GM21367 (cell line): Measurements from ENCODE around the gene LCP1.
"Not testable (repeated sequence)": the region's sequence is repeated elsewhere in the genome, so short reads cannot be mapped to it uniquely, and the experiment has no call there.

Experiments used
- ATAC-seq: cut with Tn5 transposase; IDR thresholded peaks from one replicate; pipeline ENCODE4 v1.9.1; 2021; ENCODE audit not compliant: unreplicated experiment

LCP1 gene

DNA sequence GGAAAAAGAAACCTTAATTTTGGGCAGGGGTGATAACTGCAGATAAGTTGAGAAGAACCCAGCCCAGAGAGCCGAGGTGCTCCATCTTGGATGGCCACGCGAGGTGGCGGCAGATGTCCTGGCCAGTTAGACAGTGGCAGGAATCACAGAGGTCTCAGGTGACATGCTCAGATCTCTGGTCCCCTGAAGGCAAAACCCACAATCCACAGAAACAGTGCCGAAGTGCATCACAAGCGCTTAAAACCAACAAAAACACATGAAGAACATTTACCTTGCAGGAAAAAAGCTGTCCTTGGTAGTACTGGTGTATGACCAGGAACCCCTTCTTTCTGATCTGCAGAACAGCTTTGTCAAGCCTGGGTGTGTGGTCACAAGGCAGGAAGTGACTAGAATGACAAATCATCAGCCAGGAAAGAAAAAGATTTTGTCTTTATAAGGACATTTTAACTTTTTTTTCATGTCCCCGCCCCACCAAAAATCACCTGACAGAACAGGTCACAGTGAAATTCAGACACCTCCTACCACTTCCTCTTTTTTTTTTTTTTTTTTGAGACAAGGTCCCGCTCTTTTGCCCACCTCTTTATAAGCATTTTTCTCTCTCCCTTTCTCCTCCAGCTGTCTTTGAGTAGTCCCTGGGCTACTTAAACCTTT is at the start of gene LCP1:
TSS of gene LCP1 (minus strand) at position 338 of the 651 bp plus-strand sequence. CDS start 22,515 bp downstream, outside the sequence.
- peak; percentile 60 for ATAC-seq

GRCh38 chr13:46229251-46229650 is 47.3 kb upstream of the LCP1 start:
- no peak for ATAC-seq

GRCh38 chr13:46220234-46220633 is 38.3 kb upstream of the LCP1 start:
- ATAC-seq: not testable (repeated sequence)

DNA sequence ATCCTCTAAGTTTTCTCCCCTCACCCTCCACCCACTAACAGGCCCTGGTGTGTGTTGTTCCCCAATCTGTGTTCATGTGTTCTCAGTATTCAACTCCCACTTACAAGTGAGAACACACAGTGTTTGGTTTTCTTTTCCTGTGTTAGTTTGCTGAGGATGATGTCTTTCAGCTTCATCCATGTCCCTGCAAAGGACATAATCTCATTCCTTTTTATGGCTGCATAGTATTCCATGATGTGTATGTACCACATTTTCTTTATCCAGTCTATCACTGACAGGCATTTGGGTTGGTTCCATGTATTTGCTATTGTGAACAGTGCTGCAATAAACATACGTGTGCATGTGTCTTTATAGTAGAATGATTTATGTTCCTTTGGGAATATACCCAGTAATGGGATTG is 32.8 kb upstream of the LCP1 start:
- not testable (repeated sequence) for ATAC-seq

DNA sequence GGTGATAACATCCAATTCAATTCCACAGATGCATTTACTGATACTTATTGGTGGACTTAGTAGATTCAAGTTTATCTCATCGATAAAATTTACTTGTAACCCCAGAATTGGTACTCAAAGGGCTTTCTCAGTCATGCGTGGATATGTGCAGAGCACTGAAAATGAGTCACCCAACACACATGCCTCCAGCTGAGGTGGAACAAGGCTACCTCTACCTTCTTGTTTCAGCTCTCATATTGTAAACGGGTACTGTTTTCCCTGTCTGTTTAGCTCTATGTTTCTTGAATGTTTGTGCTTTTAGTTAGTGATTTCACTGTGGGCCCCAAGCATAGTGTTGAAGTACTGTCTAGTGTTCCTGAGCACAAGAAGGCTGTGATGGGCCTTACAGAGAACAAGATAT is 31.3 kb upstream of the LCP1 start:
- no peak for ATAC-seq

- peak; percentile 87 for ATAC-seq
Measured at GRCh38 chr13:46211483-46212351, 29.7 kb upstream of the LCP1 start, which contains the start of gene LRRC63. TSS of gene LRRC63 (plus strand) at chr13:46211928. CDS start at chr13:46213035, 1,107 bp downstream.

DNA sequence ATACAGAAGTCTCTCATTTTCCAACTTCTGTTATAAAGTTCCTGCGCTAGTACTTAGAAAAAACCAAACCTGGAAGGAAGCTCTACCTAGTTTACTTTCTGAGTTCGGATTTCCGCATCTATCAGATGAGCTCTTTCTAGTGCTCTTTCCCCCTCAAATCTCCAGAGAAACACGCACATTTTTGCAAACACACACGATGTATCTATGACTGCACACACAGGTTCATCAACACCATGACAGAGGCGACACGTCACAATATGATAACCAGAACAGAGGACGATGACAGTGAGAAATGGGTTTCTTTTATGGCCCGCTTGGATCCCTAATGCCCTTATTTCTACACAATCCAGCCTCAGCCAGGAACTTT is 29.1 kb upstream of the LCP1 start:
- ATAC-seq: no peak

GRCh38 chr13:46210362-46211083 is 28.5 kb upstream of the LCP1 start:
- no peak for ATAC-seq

GRCh38 chr13:46207828-46208227 is 25.9 kb upstream of the LCP1 start:
- ATAC-seq: no peak

- ATAC-seq: no peak
Measured at GRCh38 chr13:46206143-46206542, 24.2 kb upstream of the LCP1 start.

DNA sequence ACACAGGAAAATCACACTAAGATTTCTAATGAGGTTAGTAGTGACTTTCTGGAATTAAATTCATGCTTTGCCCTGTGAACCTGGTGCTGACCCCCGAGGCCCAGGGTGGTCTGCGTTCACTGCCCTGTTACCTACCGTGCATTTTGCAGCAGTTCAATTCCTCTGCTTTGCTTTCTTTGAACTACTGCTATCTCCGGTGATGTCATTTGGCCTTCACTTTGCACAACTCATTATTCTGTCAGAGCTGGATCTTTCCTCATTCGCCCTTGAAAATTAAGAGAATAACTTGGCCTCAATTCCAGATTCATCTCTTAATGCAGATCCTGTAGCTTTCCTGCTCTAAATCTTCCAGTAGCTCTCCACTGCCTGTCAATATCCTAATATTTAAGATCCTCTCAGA is 21.0 kb upstream of the LCP1 start:
- no peak for ATAC-seq

GRCh38 chr13:46202188-46202795 is 20.3 kb upstream of the LCP1 start:
- ATAC-seq: peak; percentile 38

- no peak for ATAC-seq
Measured at GRCh38 chr13:46198696-46199193, 16.8 kb upstream of the LCP1 start.

- no peak for ATAC-seq
Measured at GRCh38 chr13:46197299-46198048, 15.5 kb upstream of the LCP1 start.

DNA sequence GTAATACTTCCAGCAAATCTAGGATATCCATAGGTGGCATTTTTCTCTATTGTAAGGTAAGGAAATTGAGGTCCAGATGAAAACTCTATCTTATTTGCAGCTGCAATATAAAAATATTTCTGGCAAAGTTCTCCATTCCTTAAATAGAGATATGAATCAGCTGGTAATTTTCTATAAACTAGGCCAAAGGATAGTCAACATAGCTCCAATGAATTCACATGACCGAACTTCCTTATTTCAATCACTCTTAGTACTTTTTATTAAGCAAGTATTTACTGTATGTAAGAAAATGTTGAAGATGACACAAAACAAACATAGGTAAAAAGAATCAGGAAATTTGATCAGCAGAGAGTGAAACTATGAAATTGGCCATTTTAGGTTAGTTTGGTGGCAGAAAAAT is 13.0 kb upstream of the LCP1 start:
- ATAC-seq: no peak

- ATAC-seq: no peak
Measured at GRCh38 chr13:46192412-46192811, 10.4 kb upstream of the LCP1 start.

DNA sequence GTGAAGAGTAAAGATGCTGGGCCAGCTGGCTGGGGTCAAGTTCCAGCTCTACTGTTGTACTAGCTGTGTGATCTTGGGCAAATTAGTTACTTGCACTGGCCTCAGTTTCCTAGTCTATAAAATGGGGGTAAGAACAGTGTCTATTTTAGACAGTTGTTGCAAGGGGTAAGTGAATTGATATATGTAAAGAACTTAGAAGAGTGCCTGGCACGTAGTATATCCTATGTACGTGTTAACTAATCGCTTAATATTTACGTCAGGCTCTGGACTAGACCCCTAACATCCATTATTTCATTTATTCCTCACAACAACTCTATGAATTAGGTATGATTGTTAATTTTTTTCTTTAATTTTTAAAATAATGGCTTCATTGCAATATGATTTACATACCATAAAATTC is 3.7 kb upstream of the LCP1 start:
- ATAC-seq: no peak

DNA sequence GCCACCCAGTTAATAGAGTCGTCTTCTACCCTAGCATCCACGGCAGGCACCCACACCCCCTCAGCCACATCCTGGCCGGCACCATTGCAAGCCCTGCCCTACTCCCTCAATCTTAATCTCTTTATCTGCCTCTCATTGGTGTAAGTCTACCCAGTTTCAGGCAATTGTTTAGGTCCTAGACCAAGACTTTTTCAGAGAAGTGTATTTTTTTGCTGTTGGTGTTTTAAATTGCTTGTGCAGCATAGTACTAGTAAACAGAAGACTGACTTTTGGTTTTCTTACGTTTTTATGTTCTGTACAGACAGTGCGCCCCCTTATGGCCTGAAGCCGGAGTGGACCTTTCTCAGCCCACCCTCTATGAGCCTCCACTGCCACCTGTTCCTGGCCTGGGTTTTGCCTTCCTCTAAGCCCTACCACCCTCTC is 2.3 kb upstream of the LCP1 start:
- peak; percentile 32 for ATAC-seq

- no peak for ATAC-seq
Measured at GRCh38 chr13:46183018-46183946, 1.3 kb upstream of the LCP1 start.
